NB4 (cell line): ENCODE data around the gene ZNF516.

Experiments used
- DNase-seq: peaks from one replicate; pipeline ENCODE4 v3.0.0; 2010; ENCODE audit warnings: low read depth
- H3K4me3 ChIP-seq: one replicate; pipeline ENCODE4 v1.5.1; 2011; ENCODE audit warnings: mild to moderate bottlenecking, low read depth, low read length, moderate library complexity
- MAX ChIP-seq: IDR thresholded peaks from 2 replicates; pipeline ENCODE4 v1.6.1; 2011; ENCODE audit warnings: low read depth, low read length
- MYC ChIP-seq: IDR thresholded peaks from 2 replicates; pipeline ENCODE4 v1.6.1; 2011; ENCODE audit warnings: low read depth, low read length
- POLR2A ChIP-seq: IDR thresholded peaks from 2 replicates; pipeline ENCODE4 v1.6.1; 2011; ENCODE audit warnings: mild to moderate bottlenecking; ENCODE audit not compliant: insufficient read length; ENCODE audit errors: extremely low read depth
- TF ChIP-seq, protein P1 (sequence below): IDR thresholded peaks from one replicate; pipeline ENCODE4 v1.5.1; 2012; ENCODE audit warnings: low read depth, low read length

ZNF516 gene

GRCh38 chr18:76408480-76409067 is 86.5 kb downstream of the ZNF516 start:
- no peak for DNase-seq
- TF ChIP-seq MYC (no peak), POLR2A (no peak), MAX (no peak)
- TF ChIP-seq, protein P1, sequence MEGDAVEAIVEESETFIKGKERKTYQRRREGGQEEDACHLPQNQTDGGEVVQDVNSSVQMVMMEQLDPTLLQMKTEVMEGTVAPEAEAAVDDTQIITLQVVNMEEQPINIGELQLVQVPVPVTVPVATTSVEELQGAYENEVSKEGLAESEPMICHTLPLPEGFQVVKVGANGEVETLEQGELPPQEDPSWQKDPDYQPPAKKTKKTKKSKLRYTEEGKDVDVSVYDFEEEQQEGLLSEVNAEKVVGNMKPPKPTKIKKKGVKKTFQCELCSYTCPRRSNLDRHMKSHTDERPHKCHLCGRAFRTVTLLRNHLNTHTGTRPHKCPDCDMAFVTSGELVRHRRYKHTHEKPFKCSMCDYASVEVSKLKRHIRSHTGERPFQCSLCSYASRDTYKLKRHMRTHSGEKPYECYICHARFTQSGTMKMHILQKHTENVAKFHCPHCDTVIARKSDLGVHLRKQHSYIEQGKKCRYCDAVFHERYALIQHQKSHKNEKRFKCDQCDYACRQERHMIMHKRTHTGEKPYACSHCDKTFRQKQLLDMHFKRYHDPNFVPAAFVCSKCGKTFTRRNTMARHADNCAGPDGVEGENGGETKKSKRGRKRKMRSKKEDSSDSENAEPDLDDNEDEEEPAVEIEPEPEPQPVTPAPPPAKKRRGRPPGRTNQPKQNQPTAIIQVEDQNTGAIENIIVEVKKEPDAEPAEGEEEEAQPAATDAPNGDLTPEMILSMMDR = no peak
- no peak overlapping the region for H3K4me3 ChIP-seq

DNA sequence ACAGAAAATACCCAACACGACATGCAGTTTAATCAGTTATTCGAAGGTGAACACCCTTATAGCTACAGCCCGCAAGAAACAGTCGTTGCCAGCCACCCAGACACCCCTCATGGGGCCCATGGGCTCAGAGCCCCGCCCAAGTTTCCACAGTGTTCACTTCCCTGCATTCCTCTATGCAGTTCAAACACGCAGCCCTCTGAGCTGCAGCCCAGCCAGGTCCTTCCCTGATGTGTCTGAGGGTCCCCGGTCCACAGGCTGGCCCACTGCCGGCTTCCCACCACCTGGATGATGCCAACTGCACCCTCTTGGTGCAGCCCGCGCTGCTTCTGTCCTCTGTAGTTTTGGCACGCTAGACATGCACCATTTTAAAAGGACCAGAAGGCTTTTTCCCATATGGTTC is 87.4 kb downstream of the ZNF516 start:
- DNase-seq = no peak
- H3K4me3 ChIP-seq = no peak overlapping the region
- TF ChIP-seq, protein P1 = no peak
- TF ChIP-seq MYC (no peak), MAX (no peak), POLR2A (no peak)

DNA sequence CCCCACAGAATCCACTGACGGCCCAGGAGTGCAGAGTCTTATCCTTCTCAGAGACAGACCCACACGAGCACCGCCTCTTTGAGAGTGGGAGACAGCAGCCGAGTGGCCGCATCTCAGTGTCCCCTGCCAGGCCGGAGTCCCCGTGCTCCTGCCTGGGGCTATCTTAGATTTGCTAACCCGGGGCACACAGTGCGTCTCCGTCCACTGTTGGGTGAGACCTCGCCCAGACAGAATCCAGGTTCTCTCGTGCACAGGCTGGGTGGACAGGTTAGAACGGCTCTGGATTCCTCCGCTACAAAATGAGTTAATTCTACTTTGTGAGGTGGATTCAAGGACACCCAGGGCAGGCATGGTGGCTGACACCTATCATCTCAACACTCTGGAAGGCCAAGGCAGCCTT is 88.3 kb downstream of the ZNF516 start:
- H3K4me3 ChIP-seq = no peak overlapping the region
- no peak for DNase-seq
- no peak for TF ChIP-seq POLR2A

- TF ChIP-seq, protein P1 = peak; percentile 45
- TF ChIP-seq MAX = no peak
- H3K4me3 ChIP-seq = no peak overlapping the region
- peak; percentile 60 for DNase-seq
Measured at GRCh38 chr18:76405681-76406356, 89.2 kb downstream of the ZNF516 start.

GRCh38 chr18:76405280-76405679 is 89.8 kb downstream of the ZNF516 start:
- DNase-seq = no peak
- no peak overlapping the region for H3K4me3 ChIP-seq
- TF ChIP-seq MAX (no peak), POLR2A (no peak), MYC (no peak)
- TF ChIP-seq, protein P1 = no peak

- no peak for DNase-seq
- TF ChIP-seq MYC (no peak), POLR2A (no peak), MAX (no peak)
- TF ChIP-seq, protein P1 = no peak
- no peak overlapping the region for H3K4me3 ChIP-seq
Measured at GRCh38 chr18:76404345-76404831, 90.7 kb downstream of the ZNF516 start.
